HG02623 (cell line): ENCODE data around the gene MIX23.
"Not testable (repeated sequence)": the region's sequence is repeated elsewhere in the genome, so short reads cannot be mapped to it uniquely, and the experiment has no call there.

Experiments
- ATAC-seq: cut with Tn5 transposase; IDR thresholded peaks from one replicate; pipeline ENCODE4 v1.9.1; 2021; ENCODE audit warnings: moderate library complexity; ENCODE audit not compliant: unreplicated experiment

The MIX23 gene

GRCh38 chr3:122392868-122393844, 10.1 kb upstream of the MIX23 start:
- no peak for ATAC-seq

GRCh38 chr3:122391681-122392446, 8.8 kb upstream of the MIX23 start:
- ATAC-seq: no peak

DNA sequence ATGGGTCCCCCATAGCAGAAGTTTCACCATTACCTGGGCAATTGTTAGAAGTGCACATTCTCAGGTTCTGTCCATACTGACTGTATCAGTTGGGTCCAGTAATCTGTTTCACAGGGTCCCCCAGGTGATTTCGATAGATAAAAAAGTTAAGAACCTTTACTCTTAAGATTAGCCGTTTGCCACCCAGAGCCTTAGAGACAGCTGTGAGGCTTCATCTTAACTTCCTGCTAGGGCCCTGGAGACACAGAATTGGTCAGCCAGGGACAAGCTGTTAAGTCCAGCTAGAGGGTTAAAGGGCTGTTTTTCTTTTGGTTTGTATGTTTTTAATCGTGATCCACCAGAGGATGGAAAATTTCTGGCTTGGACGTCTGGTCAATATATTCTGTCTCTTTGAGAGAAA, 7.6 kb upstream of the MIX23 start:
- ATAC-seq: no peak

GRCh38 chr3:122389892-122390291, 6.9 kb upstream of the MIX23 start:
- ATAC-seq: no peak

GRCh38 chr3:122389197-122389596, 6.2 kb upstream of the MIX23 start:
- no peak for ATAC-seq

GRCh38 chr3:122387709-122388108, 4.7 kb upstream of the MIX23 start:
- no peak for ATAC-seq

- ATAC-seq: peak; percentile 90
Observed at GRCh38 chr3:122383771-122384697, 1.0 kb upstream of the MIX23 start, which contains the start of gene FAM162A. Gene FAM162A (plus strand): TSS chr3:122384182. CDS start chr3:122384266, 84 bp downstream.

- no peak for ATAC-seq
Observed at GRCh38 chr3:122377975-122378374, 5.1 kb downstream of the MIX23 start.

DNA sequence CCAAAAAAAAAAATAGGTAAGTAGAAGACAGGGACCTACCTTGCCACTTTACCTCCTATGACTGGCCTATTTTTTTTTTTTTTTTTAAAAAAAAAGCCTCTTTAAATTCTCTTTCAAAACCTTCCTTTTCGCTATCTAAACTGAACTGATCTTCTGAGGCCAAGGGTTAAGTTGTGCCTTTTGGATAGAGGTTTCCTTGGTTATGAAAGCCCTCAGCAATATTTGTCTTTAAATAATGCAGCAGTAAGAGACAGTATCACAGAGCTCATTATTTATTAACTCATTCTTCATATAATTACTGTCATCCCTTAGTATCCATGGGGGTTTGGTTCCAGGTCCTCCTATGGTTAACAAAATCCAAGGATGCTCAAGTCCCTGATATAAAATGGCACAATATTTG, 9.0 kb downstream of the MIX23 start:
- ATAC-seq: no peak

DNA sequence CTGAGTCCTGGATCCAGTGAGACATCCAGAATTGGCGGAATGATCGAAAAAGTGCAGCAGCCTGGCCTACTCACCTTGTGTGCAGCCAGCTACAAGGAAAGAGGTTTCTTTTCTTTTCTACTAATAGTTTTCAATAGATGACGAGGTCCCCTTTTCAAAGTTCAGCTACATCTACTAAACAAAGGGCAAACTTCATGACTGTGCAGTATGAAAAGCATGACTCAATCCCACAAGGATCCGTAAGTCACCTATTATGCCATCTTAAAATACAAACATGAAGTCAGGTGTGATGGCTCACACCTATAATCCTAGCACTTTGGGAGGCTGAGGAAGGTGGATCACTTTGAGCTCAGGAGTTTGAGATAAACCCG, 16.7 kb downstream of the MIX23 start:
- ATAC-seq: no peak

- ATAC-seq: not testable (repeated sequence)
Observed at GRCh38 chr3:122365582-122366378, 17.3 kb downstream of the MIX23 start.

GRCh38 chr3:122365073-122365472, 18.0 kb downstream of the MIX23 start:
- ATAC-seq: no peak

DNA sequence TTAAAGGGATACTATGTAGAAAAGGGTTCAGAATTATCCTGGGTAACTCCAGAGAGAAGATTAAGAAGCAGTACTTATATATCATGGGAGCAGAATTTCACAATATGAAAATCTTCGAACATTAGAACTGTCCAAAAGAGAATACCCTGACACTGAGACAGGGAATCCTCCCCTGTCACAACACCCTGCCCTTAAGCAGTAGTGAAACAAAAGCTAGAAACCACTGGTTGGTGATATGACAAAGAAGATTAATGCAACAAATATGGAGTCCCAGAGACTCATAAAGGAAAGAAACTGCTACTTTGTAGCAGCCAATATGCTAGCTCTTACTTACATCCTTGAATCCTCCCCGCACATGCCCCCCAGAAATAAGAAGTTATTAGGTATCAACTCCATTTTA, 18.5 kb downstream of the MIX23 start:
- ATAC-seq: no peak

GRCh38 chr3:122362026-122362425, 21.0 kb downstream of the MIX23 start:
- no peak for ATAC-seq

GRCh38 chr3:122358703-122359032, 24.4 kb downstream of the MIX23 start:
- no peak for ATAC-seq

DNA sequence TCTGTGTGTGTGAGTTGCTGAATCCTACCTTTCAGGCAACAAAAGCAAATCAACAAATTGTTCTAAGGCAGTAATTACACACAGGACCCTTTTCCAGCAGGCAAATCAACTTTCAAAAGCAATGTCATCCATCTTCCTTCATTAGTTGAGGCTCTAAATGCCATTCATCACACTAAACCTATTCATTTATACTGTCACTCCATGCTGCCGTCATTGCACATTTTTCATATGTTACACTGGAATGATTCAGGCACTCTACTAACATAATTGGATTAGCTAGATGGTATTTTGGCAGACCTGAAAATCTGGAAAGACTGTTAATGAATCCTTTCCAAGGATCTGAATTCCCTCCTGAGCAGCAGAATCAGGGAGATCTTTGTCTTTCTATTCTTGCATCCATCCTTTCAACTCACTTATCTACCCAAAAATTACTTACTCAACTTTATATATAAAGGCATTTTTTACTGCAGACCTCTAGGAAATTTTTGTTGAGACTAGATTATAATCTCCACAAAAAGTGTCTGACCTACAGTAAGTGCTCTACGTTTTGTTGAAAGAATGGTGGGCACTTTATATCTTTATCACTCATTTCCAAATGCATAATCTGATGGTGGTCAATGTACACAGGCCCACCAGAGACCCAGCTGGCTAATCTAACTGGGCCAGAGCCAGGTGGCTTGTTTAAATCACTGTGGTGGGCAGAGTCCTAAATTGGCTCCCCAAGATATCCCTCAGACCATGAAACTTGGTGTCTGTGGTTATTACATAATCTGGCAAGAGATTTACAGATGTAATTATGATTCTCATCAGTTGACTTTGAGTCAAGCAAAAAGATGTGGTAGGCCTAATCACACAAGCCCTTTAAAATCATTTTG, 25.0 kb downstream of the MIX23 start:
- ATAC-seq: no peak

GRCh38 chr3:122356402-122356801, 26.6 kb downstream of the MIX23 start:
- ATAC-seq: no peak

DNA sequence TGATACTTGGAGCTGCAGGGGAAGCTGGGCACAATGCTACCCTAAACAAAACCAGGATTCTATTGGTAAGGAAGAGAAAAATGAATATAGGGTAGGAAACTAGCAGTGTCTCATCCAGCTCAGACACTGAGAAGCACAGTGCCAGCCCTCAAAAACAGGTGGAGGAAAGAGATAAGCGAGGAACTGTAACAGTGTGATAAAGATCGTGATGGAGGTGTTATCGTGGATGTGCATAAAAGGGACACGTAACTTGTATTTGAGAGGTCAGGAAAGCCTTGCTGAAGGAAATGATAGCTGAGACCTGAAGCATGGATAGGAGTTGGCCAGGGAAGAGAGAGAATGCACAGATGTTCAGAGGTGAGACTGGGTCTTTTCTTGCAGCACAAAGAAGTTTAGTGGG, 27.4 kb downstream of the MIX23 start:
- no peak for ATAC-seq

DNA sequence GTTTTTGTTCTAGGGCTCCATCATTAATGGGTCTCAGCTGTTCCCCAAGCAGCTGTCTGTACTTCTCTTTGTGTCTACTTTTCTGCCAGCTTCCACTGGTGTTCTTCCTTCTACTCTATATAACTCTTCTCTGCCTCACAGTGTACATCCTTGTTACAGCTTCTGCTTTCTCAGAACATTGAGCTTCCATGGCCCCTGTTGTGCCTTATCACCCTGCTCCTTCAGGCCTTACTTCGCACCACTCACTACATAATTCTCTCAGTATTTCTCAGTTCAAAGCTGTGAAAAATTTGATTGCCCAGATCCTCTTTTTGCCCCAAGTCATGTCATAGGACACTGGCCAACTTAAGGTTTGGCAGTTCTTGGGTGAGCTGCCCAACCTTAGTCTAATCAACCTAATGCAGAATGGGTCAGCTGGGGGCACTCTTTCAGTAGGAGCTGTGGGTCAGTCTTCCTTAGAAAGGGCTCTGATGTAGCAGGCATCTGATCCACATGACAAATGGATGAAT, 29.1 kb downstream of the MIX23 start:
- ATAC-seq: no peak
